Large intestine (tissue), 12 donors: ENCODE measurements around the gene RMND1. TPM values are rescaled to one million over a fixed set of nuclear protein-coding genes. Genes with fewer than 3 reads are reported as not detected.
A peak's percentile ranks its signal among the peaks of the same experiment; 100 is the strongest.

Experiments
- DNase-seq, 2 donors: peaks; one replicate each; pipeline versions ENCODE4 v3.0.0 to v3.0.0-alpha.2; 2013
- H3K27ac ChIP-seq: one replicate; pipeline ENCODE4 v1.5.1; 2013; ENCODE audit warnings: low read length
- H3K27me3 ChIP-seq: 2 replicates; pipeline ENCODE4 v1.6.1; 2013; ENCODE audit warnings: low read length; ENCODE audit not compliant: control insufficient read depth, insufficient read depth
- H3K36me3 ChIP-seq: 2 replicates; pipeline ENCODE4 v1.6.1; 2013; ENCODE audit warnings: low read length; ENCODE audit not compliant: control insufficient read depth, insufficient read depth
- H3K4me1 ChIP-seq: one replicate; pipeline ENCODE4 v1.6.1; 2013; ENCODE audit warnings: low read length; ENCODE audit not compliant: control insufficient read depth, insufficient read depth
- H3K4me3 ChIP-seq: one replicate; pipeline ENCODE4 v1.5.1; 2013; ENCODE audit warnings: low read length
- H3K9me3 ChIP-seq: one replicate; pipeline ENCODE4 v1.6.1; 2013; ENCODE audit warnings: mild to moderate bottlenecking, low read depth, low read length, moderate library complexity; ENCODE audit not compliant: control insufficient read depth
- WGBS: methylation state at CpG from one replicate; pipeline ENCODE4 v1.1.5; 2013; ENCODE audit warnings: low lambda C conversion rate; ENCODE audit not compliant: insufficient coverage; 5-methylcytosine and 5-hydroxymethylcytosine counted together
- long read RNA-seq, 11 donors: transcript quantifications; one replicate each; lab custom pipeline, GENCODE V29; 2026
- polyA plus RNA-seq: library from polyadenylated mRNA; unstranded; fragments of 120-200 nt; gene quantifications from one replicate; pipeline ENCODE4 v1.2.1, GENCODE V29; 2013

RMND1 gene
- 41.2 TPM for polyA plus RNA-seq
- long read RNA-seq, donor 1, transcript RMND1-203 (12 exons, 2,003 nt), result major isoform, 5 of 14 reads
- long read RNA-seq, donor 1, partial matches to known transcripts, result 5 of 14 reads
- long read RNA-seq, donor 1, other reads (novel, unspliced or antisense), result 0 of 14 reads
- long read RNA-seq, donor 2, transcript RMND1-203 (12 exons, 2,003 nt), result major isoform, 13 of 31 reads
- long read RNA-seq, donor 2, partial matches to known transcripts, result 13 of 31 reads
- long read RNA-seq, donor 2, other reads (novel, unspliced or antisense), result 0 of 31 reads
- long read RNA-seq, donor 3, transcript RMND1-203 (12 exons, 2,003 nt), result minor isoform, 11 of 66 reads
- long read RNA-seq, donor 3, transcript RMND1-207 (2 exons, 915 nt), result major isoform, 18 of 66 reads
- long read RNA-seq, donor 3, partial matches to known transcripts, result 36 of 66 reads
- long read RNA-seq, donor 3, other reads (novel, unspliced or antisense), result 0 of 66 reads
- long read RNA-seq, donor 4, partial matches to known transcripts, result 0 of 4 reads
- long read RNA-seq, donor 4, other reads (novel, unspliced or antisense), result 0 of 4 reads
- long read RNA-seq, donor 5, transcript RMND1-203 (12 exons, 2,003 nt), result major isoform, 6 of 11 reads
- long read RNA-seq, donor 5, partial matches to known transcripts, result 0 of 11 reads
- long read RNA-seq, donor 5, other reads (novel, unspliced or antisense), result 0 of 11 reads
- long read RNA-seq, donor 6, transcript RMND1-203 (12 exons, 2,003 nt), result major isoform, 18 of 62 reads
- long read RNA-seq, donor 6, transcript RMND1-207 (2 exons, 915 nt), result minor isoform, 6 of 62 reads
- long read RNA-seq, donor 6, partial matches to known transcripts, result 35 of 62 reads
- long read RNA-seq, donor 6, other reads (novel, unspliced or antisense), result 0 of 62 reads
- long read RNA-seq, donor 7, partial matches to known transcripts, result 12 of 17 reads
- long read RNA-seq, donor 7, other reads (novel, unspliced or antisense), result 0 of 17 reads
- long read RNA-seq, donor 8, transcript RMND1-207 (2 exons, 915 nt), result minor isoform, 9 of 53 reads
- long read RNA-seq, donor 8, transcript RMND1-203 (12 exons, 2,003 nt), result major isoform, 15 of 53 reads
- long read RNA-seq, donor 8, partial matches to known transcripts, result 28 of 53 reads
- long read RNA-seq, donor 8, other reads (novel, unspliced or antisense), result 0 of 53 reads
- long read RNA-seq, donor 9, transcript RMND1-203 (12 exons, 2,003 nt), result major isoform, 8 of 50 reads
- long read RNA-seq, donor 9, partial matches to known transcripts, result 38 of 50 reads
- long read RNA-seq, donor 9, other reads (novel, unspliced or antisense), result 0 of 50 reads
- long read RNA-seq, donor 10, transcript RMND1-203 (12 exons, 2,003 nt), result major isoform, 10 of 89 reads
- long read RNA-seq, donor 10, partial matches to known transcripts, result 72 of 89 reads
- long read RNA-seq, donor 10, other reads (novel, unspliced or antisense), result 0 of 89 reads
- long read RNA-seq, donor 11, transcript RMND1-203 (12 exons, 2,003 nt), result major isoform, 9 of 26 reads
- long read RNA-seq, donor 11, partial matches to known transcripts, result 13 of 26 reads
- long read RNA-seq, donor 11, other reads (novel, unspliced or antisense), result 0 of 26 reads

DNA sequence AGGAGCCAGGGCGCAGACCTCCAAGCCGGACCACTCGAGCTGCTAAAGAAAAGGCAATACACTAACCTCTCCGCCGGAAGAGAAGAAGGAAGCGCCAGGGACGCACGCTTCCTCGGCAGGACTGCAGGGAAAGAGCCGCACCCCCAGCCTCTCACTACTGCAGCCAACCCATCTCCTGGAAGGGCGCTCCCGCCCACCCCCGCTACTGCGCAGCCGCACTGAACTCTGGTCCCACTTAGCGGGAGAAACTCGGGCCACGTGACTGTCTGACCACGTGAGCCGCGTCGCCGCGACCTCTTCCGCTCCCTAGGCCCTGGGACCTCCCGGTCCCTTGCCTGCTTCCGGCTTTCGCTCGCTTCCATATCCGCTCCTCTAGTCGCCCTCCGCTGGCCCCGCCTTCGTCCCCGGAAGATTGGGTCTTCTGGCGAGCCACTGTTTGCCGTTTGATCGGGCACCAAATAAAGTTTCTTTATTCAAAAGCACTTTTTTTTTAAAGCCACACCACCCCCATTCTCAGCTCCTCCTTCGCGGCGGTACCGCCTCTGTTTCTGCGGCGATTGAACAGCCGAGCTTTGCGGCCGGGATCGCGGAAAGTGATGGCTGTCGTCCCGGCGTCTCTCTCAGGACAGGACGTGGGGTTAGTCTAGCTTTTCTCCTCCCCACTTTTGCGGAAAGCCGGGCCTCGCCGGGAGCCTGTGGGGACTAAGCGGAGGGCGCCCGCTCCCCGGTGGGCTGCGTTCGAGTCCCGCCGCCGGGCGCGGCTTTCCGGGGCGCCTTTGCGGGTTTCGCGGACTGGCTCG is at the start of gene RMND1:
Gene RMND1, minus strand, starts transcription at position 177 of the 800 bp plus-strand sequence. CDS start 6,315 bp downstream, outside the sequence.
- DNase-seq, result peak; percentile 100
- no peaks in the 10 kb centered on the region for H3K36me3 ChIP-seq
- H3K9me3 ChIP-seq, result peaks cover 9% of the 10 kb centered on the region
- peak within 1 kb of the TSS; percentile 88 for H3K27ac ChIP-seq
- H3K4me3 ChIP-seq, result peak within 1 kb of the TSS; percentile 65
- peaks cover 5% of the 10 kb centered on the region for H3K4me1 ChIP-seq
- H3K27me3 ChIP-seq, result no peaks in the 10 kb centered on the region
- WGBS, result no CpG with 5 or more reads among the region's 74 CpGs

GRCh38 chr6:151499551-151499950 is 47.6 kb upstream of the RMND1 start:
- Histone ChIP-seq H3K36me3 (no peaks in the 10 kb centered on the region), H3K27ac (no peak overlapping the region), H3K27me3 (peaks cover 9% of the 10 kb centered on the region), H3K9me3 (no peaks in the 10 kb centered on the region), H3K4me1 (peaks cover 5% of the 10 kb centered on the region), H3K4me3 (no peak overlapping the region)
- no CpG with 5 or more reads among the region's 5 CpGs for WGBS
- DNase-seq, result no peak

GRCh38 chr6:151498327-151498726 is 46.4 kb upstream of the RMND1 start:
- no peaks in the 10 kb centered on the region for H3K36me3 ChIP-seq
- no peak overlapping the region for H3K4me3 ChIP-seq
- peaks cover 20% of the 10 kb centered on the region for H3K27me3 ChIP-seq
- peaks cover 9% of the 10 kb centered on the region for H3K4me1 ChIP-seq
- no CpG with 5 or more reads among the region's 1 CpG for WGBS
- no peaks in the 10 kb centered on the region for H3K9me3 ChIP-seq
- peak; percentile 55 to 81 for DNase-seq
- H3K27ac ChIP-seq, result peak overlapping the region; percentile 34

- no peaks in the 10 kb centered on the region for H3K9me3 ChIP-seq
- H3K4me3 ChIP-seq, result no peak overlapping the region
- peaks cover 9% of the 10 kb centered on the region for H3K4me1 ChIP-seq
- DNase-seq, result no peak
- no peaks in the 10 kb centered on the region for H3K36me3 ChIP-seq
- peak overlapping the region; percentile 34 for H3K27ac ChIP-seq
- peaks cover 21% of the 10 kb centered on the region for H3K27me3 ChIP-seq
Measured at GRCh38 chr6:151497905-151498304, 46.0 kb upstream of the RMND1 start.

DNA sequence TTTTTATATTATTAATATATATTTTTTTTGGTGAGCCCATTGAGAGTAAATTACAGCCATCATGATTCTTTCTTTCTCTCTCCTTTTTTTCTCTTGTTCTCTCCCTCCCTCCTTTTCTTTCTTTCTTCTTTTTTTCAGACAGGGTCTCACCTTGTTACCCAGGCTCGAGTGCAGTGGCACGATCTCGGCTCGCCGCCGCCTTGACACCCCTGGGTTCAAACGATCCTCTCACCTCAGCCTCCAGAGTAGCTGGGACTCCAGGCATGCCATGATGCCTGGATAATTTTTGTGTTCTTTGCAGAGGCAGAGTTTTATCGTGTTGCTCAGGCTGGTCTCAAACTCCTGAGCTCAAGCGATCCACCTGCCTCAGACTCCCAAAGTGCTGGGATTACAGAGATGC is 43.5 kb upstream of the RMND1 start:
- Histone ChIP-seq H3K27ac (no peak overlapping the region), H3K27me3 (peaks cover 34% of the 10 kb centered on the region), H3K4me3 (no peak overlapping the region), H3K4me1 (peaks cover 5% of the 10 kb centered on the region), H3K9me3 (no peaks in the 10 kb centered on the region), H3K36me3 (no peaks in the 10 kb centered on the region)
- DNase-seq, result no peak
- WGBS, result no CpG with 5 or more reads among the region's 9 CpGs

GRCh38 chr6:151494936-151495320 is 43.0 kb upstream of the RMND1 start:
- Histone ChIP-seq H3K9me3 (no peaks in the 10 kb centered on the region), H3K27me3 (peaks cover 34% of the 10 kb centered on the region), H3K27ac (no peak overlapping the region), H3K4me3 (peak overlapping the region; percentile 56), H3K4me1 (peaks cover 5% of the 10 kb centered on the region), H3K36me3 (no peaks in the 10 kb centered on the region)
- no peak for DNase-seq
- WGBS, result no CpG with 5 or more reads among the region's 4 CpGs

GRCh38 chr6:151494235-151494935 is 42.5 kb upstream of the RMND1 start:
- Histone ChIP-seq H3K4me3 (peak overlapping the region; percentile 56), H3K27me3 (peaks cover 34% of the 10 kb centered on the region), H3K36me3 (no peaks in the 10 kb centered on the region), H3K27ac (peak overlapping the region; percentile 62), H3K4me1 (peaks cover 5% of the 10 kb centered on the region), H3K9me3 (no peaks in the 10 kb centered on the region)
- 0% methylated on average over 1 of the region's 43 CpGs for WGBS
- peak in 1 of 2 donors; percentile 71 for DNase-seq

- peak in 1 of 2 donors; percentile 59 for DNase-seq
- Histone ChIP-seq H3K4me3 (peak within 1 kb of the TSS; percentile 56), H3K9me3 (no peaks in the 10 kb centered on the region), H3K27me3 (peaks cover 38% of the 10 kb centered on the region), H3K36me3 (no peaks in the 10 kb centered on the region), H3K4me1 (peaks cover 5% of the 10 kb centered on the region), H3K27ac (peak within 1 kb of the TSS; percentile 62)
- WGBS, result no CpG with 5 or more reads among the region's 58 CpGs
Measured at GRCh38 chr6:151493804-151494234, 41.9 kb upstream of the RMND1 start, which contains the start of gene CCDC170. CCDC170 (plus strand) TSS chr6:151494017; CDS start chr6:151494129, 112 bp downstream.
